ENCODE data around the gene ITPRID2.

Gene ITPRID2

GRCh38 chr2:181970160-181970794, 78.7 kb downstream of the ITPRID2 start:
- no peak for DNase-seq

DNA sequence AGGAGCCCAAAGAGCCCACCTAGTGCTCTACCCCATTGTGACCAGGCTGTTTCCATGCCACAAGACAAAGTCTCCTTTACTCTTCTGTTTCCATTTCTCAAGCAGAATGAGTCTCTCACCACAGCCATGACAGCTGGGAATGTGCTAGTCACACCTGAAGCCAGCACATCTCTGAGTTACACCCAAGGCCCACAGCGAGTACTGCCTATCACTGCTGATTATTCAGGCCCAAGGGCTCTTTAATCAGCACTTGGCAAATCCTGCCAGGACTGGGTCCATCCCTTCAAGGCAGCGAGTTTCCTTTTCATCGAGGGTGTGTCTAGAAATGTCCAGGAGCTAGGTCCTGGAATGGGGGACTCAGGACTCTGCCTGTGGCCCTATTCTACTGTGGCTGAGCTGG, 79.5 kb downstream of the ITPRID2 start:
- DNase-seq: no peak

- DNase-seq: no peak
These were observed 81.1 kb downstream of the ITPRID2 start for GRCh38 chr2:181972431-181973170.

DNA sequence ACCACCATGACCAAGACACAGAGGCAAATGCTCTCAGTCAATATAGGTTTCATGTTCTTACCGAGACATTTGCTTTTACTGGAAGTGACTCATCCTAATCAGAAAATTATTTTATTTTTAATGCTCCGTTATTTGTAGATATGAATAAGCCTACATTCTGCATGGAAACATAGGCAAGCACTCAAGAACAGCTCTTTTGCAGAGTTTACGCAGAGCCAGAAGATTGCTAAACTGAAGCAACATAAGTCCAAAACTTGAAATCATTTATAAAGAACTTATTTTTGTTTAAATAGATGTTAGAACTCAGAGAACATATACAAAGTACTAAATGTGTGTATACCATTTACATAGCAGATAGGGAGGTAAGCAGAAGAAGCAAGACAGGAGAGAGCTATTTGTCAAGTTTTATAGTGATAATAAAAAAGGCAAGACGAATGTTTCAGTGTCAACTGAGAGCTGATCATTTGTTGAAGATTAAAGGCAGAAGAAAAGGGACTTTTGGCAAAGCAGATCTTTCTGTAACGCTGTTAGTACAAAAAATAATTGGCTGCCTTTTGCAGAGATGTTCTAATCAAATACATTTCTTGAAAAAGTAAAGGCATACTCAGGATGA, 81.7 kb downstream of the ITPRID2 start:
- DNase-seq: no peak

GRCh38 chr2:181977661-181978350, 86.3 kb downstream of the ITPRID2 start:
- no peak for DNase-seq

DNA sequence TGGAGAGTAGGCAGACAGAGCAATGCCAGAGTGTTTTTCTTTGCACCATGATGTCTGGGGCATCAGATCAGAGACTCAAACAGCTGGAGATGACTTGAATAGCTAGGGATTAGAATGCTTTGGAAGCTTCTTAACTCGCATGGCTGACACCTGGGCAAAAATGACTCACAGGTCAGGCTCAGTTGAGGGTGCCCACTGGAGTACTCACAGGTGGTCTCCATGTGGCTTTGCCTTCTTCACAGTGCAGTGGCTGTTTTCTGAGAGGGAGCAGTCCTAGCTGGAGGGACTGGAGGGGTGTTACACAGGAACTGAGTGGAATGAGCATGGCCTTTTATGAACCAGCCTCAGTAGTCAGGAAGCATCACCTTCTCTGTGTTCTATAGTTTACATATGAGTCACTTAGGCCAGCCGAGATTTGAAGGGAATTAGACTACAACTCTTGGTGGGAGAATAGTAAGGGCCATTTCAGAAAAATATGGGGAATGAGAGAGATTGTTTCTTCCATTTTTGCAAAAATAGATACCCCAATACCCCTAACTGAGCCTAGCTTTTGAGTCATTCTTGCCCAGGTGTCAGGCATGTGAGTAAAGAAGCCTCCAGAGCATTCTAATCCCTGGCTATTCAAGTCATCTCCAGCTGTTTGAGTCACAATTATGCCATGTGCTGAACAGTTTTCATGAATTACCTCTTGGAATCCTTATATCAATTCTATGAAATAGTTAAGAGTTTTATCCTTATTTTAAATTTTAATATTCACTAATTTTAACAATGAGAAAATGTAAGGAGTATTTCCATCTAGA, 87.0 kb downstream of the ITPRID2 start:
- DNase-seq: no peak
